Measurements from ENCODE around the gene COBL.

COBL gene

DNA sequence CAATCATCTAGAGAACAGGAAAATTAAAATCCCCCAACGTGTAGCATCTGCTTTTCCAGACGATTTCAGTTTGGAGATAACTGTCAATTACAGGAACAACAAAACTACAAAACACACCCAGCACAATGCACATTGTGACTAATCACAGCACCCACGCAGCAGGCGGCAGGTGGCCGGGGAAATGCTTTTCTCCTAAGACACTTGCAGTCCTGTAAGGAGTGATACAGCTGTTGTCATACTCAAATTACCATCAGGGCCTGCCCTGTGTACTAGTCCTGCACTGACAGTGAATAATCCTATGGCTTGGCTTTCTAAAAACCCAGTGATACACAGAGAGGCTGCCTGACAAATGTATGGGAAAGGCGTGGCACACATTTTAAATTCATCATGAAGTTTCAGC lies 37.8 kb downstream of the COBL start:
- no peak overlapping the region for H3K4me3 ChIP-seq (ENCODE audit: low read depth, low read length)
- TF ChIP-seq, protein P1, sequence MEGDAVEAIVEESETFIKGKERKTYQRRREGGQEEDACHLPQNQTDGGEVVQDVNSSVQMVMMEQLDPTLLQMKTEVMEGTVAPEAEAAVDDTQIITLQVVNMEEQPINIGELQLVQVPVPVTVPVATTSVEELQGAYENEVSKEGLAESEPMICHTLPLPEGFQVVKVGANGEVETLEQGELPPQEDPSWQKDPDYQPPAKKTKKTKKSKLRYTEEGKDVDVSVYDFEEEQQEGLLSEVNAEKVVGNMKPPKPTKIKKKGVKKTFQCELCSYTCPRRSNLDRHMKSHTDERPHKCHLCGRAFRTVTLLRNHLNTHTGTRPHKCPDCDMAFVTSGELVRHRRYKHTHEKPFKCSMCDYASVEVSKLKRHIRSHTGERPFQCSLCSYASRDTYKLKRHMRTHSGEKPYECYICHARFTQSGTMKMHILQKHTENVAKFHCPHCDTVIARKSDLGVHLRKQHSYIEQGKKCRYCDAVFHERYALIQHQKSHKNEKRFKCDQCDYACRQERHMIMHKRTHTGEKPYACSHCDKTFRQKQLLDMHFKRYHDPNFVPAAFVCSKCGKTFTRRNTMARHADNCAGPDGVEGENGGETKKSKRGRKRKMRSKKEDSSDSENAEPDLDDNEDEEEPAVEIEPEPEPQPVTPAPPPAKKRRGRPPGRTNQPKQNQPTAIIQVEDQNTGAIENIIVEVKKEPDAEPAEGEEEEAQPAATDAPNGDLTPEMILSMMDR (IDR thresholded peaks at IDR 0.05; ENCODE audit: borderline replicate concordance, insufficient read depth, low read depth, low read length) = no peak

DNA sequence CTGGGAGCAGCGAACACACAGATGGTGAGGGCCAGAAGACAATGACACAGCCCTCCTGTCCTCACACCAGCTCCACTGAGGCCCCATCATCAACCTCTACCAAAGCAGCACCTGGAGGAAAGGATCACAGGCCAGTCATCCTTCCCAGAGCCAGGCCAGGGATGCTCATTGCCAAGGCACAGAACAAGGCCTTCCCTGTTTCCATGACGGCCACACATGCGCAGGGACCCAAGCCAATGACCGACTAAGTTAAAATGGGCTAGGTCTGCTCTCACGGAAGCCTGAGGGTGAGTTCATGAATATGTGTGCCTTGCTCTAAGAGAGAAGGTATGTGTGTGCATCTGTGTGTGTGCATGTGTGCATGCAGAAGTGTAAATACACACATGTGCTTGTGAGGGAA lies 39.6 kb downstream of the COBL start:
- TF ChIP-seq, protein P1 (IDR thresholded peaks at IDR 0.05; ENCODE audit: borderline replicate concordance, insufficient read depth, low read depth, low read length) = no peak
- no peak overlapping the region for H3K4me3 ChIP-seq (ENCODE audit: low read depth, low read length)

GRCh38 chr7:51276091-51276605 lies 40.5 kb downstream of the COBL start:
- TF ChIP-seq, protein P1 (IDR thresholded peaks at IDR 0.05; ENCODE audit: borderline replicate concordance, insufficient read depth, low read depth, low read length) = no peak

GRCh38 chr7:51275532-51275931 lies 41.1 kb downstream of the COBL start:
- no peak overlapping the region for H3K4me3 ChIP-seq (ENCODE audit: low read depth, low read length)
- TF ChIP-seq, protein P1 (IDR thresholded peaks at IDR 0.05; ENCODE audit: borderline replicate concordance, insufficient read depth, low read depth, low read length) = no peak

More at GRCh38 chr7:51276091-51276605, 40.5 kb downstream of the COBL start:
- H3K4me3 ChIP-seq (ENCODE audit: low read depth, low read length) = no peak overlapping the region

- TF ChIP-seq, protein P1 (IDR thresholded peaks at IDR 0.05; ENCODE audit: borderline replicate concordance, insufficient read depth, low read depth, low read length) = no peak
- no peak overlapping the region for H3K4me3 ChIP-seq (ENCODE audit: low read depth, low read length)
These were observed 41.7 kb downstream of the COBL start for GRCh38 chr7:51274955-51275354.

DNA sequence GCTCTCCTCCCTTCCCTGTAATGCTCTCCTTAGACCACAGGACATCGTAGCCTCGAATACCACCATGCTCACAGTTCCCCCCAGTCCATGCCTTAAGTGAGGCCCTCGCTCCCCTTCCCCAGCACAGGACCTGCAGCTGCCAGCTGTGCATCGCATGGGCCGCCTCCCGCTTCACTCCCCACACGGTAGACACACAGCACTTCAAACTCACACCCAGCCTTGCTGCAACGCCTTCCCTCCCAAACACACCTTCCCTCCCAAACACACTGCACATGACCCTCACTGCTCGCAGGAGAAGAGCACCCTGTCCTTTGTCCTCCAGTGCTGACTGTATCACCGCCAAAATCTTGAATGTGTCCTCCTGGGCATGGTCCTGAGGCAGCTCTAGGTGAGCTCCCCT lies 42.6 kb downstream of the COBL start:
- TF ChIP-seq, protein P1 (IDR thresholded peaks at IDR 0.05; ENCODE audit: borderline replicate concordance, insufficient read depth, low read depth, low read length) = no peak
- no peak overlapping the region for H3K4me3 ChIP-seq (ENCODE audit: low read depth, low read length)

GRCh38 chr7:51273360-51273759 lies 43.2 kb downstream of the COBL start:
- TF ChIP-seq, protein P1 (IDR thresholded peaks at IDR 0.05; ENCODE audit: borderline replicate concordance, insufficient read depth, low read depth, low read length) = no peak
- no peak overlapping the region for H3K4me3 ChIP-seq (ENCODE audit: low read depth, low read length)
